ENCODE data around the gene FAM187B. TPM values are rescaled to one million over a fixed set of nuclear protein-coding genes. Genes with fewer than 3 reads are reported as not detected.
A peak's percentile ranks its signal among the peaks of the same experiment; 100 is the strongest.
"Not testable (repeated sequence)": the region's sequence is repeated elsewhere in the genome, so short reads cannot be mapped to it uniquely, and the experiment has no call there.

FAM187B gene
- total and polyA plus RNA-seq, 5 experiments from 2014 or later = not detected

DNA sequence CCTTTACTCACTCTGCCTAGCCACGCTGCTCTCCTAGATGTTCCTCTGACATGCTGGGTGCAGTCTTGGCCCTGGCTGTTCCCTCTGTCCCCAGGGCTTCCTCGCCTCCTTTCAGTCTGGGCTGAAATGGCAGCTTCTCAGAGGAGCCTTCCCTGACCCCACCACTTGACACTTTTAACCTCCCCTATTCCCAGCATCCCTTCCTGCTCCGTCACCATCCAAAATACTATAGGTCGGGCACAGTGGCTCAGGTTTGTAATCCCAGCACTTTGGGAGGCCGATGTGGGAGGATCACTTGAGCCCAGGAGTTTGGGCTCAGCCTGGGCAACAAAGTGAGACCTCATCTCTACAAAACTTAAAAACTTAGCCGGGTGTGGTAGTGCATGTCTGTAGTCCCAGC, 2.6 kb downstream of the FAM187B start:
- peak overlapping the region in 6 of 10 donors; percentile 22 to 92 (median 54) for H3K27ac Mint-ChIP-seq
- POLR2A ChIA-PET = interaction anchor here (1.0 to 1.6 kb wide), 3 partner anchors 10 to 84 kb away, joined by 3 to 5 read pairs (median 4); no protein-coding TSS in a partner anchor
- no peaks in the 10 kb centered on the region for H3K27me3 Mint-ChIP-seq
- peaks cover 13 to 43% (median 23%) of the 10 kb centered on the region in 4 donors for H3K4me1 Mint-ChIP-seq
- H3K4me3 Mint-ChIP-seq = no peak overlapping the region
- DNase-seq = no peak
- ATAC-seq = no peak
- no peaks in the 10 kb centered on the region for H3K36me3 Mint-ChIP-seq
- no peaks in the 10 kb centered on the region for H3K9me3 Mint-ChIP-seq

GRCh38 chr19:35224681-35225571, 3.6 kb downstream of the FAM187B start:
- H3K36me3 Mint-ChIP-seq = no peaks in the 10 kb centered on the region
- peak overlapping the region in 6 of 10 donors; percentile 22 to 75 (median 45) for H3K27ac Mint-ChIP-seq
- ATAC-seq = no peak
- POLR2A ChIA-PET = interaction anchor here (0.5 to 1.4 kb wide), 7 partner anchors 9 to 227 kb away, joined by 3 to 5 read pairs (median 4); no protein-coding TSS in a partner anchor
- no peak for DNase-seq
- no peak overlapping the region for H3K4me3 Mint-ChIP-seq
- H3K9me3 Mint-ChIP-seq = peaks cover 0 to under 1% (median 0%) of the 10 kb centered on the region in 9 donors
- H3K27me3 Mint-ChIP-seq = no peaks in the 10 kb centered on the region
- peaks cover 13 to 48% (median 28%) of the 10 kb centered on the region in 4 donors for H3K4me1 Mint-ChIP-seq

GRCh38 chr19:35223862-35224505, 4.6 kb downstream of the FAM187B start:
- no peak for DNase-seq

GRCh38 chr19:35223084-35223790, 5.3 kb downstream of the FAM187B start:
- H3K4me3 Mint-ChIP-seq = peak overlapping the region in 1 of 10 donors; percentile 5

More at GRCh38 chr19:35223862-35224505, 4.6 kb downstream of the FAM187B start:
- peaks cover 17 to 50% (median 32%) of the 10 kb centered on the region in 4 donors for H3K4me1 Mint-ChIP-seq
- H3K9me3 Mint-ChIP-seq = peaks cover 0 to 9% (median 0%) of the 10 kb centered on the region in 9 donors
- H3K27me3 Mint-ChIP-seq = no peaks in the 10 kb centered on the region
- H3K4me3 Mint-ChIP-seq = no peak overlapping the region
- POLR2A ChIA-PET = interaction anchor here (1.1 to 14.6 kb wide), 5 partner anchors 10 to 82 kb away, joined by 3 to 234 read pairs (median 8); no protein-coding TSS in a partner anchor
- peak overlapping the region in 7 of 10 donors; percentile 8 to 85 (median 44) for H3K27ac Mint-ChIP-seq
- peaks cover 0 to 5% (median 0%) of the 10 kb centered on the region in 3 donors for H3K36me3 Mint-ChIP-seq
- ATAC-seq = no peak

GRCh38 chr19:35222373-35223015, 6.0 kb downstream of the FAM187B start:
- H3K27ac Mint-ChIP-seq = peak overlapping the region in 7 of 10 donors; percentile 25 to 81 (median 62)
- no peak overlapping the region for H3K4me3 Mint-ChIP-seq
- H3K9me3 Mint-ChIP-seq = peaks cover 0 to 10% (median 0%) of the 10 kb centered on the region in 9 donors
- no peaks in the 10 kb centered on the region for H3K27me3 Mint-ChIP-seq
- ATAC-seq = no peak
- H3K4me1 Mint-ChIP-seq = peaks cover 17 to 50% (median 34%) of the 10 kb centered on the region in 4 donors
- DNase-seq = no peak
- peaks cover 0 to 5% (median 2%) of the 10 kb centered on the region in 3 donors for H3K36me3 Mint-ChIP-seq
- POLR2A ChIA-PET = interaction anchor here (0.6 to 14.6 kb wide), 5 partner anchors 8 to 80 kb away, joined by 3 to 234 read pairs (median 8); no protein-coding TSS in a partner anchor

More at GRCh38 chr19:35223084-35223790, 5.3 kb downstream of the FAM187B start:
- peak overlapping the region in 8 of 10 donors; percentile 3 to 89 (median 62) for H3K27ac Mint-ChIP-seq
- H3K27me3 Mint-ChIP-seq = no peaks in the 10 kb centered on the region
- peaks cover 17 to 50% (median 32%) of the 10 kb centered on the region in 4 donors for H3K4me1 Mint-ChIP-seq
- peaks cover 0 to 5% (median 0%) of the 10 kb centered on the region in 3 donors for H3K36me3 Mint-ChIP-seq
- no peak for ATAC-seq
- POLR2A ChIA-PET = interaction anchor here (0.7 to 14.6 kb wide), 5 partner anchors 9 to 81 kb away, joined by 3 to 234 read pairs (median 8); no protein-coding TSS in a partner anchor
- H3K9me3 Mint-ChIP-seq = peaks cover 0 to 10% (median 0%) of the 10 kb centered on the region in 9 donors
- no peak for DNase-seq

- POLR2A ChIA-PET = interaction anchor here (0.5 to 14.6 kb wide), 4 partner anchors 10 to 47 kb away, joined by 3 to 234 read pairs (median 6); no protein-coding TSS in a partner anchor
- peaks cover 0 to 11% (median 4%) of the 10 kb centered on the region in 9 donors for H3K9me3 Mint-ChIP-seq
- not testable (repeated sequence) for H3K27me3 Mint-ChIP-seq, DNase-seq, H3K36me3 Mint-ChIP-seq, ATAC-seq, H3K4me3 Mint-ChIP-seq
- H3K27ac Mint-ChIP-seq = peak overlapping the region in 6 of 10 donors; percentile 12 to 77 (median 46)
- H3K4me1 Mint-ChIP-seq = peaks cover 14 to 49% (median 43%) of the 10 kb centered on the region in 4 donors
Measured at GRCh38 chr19:35220973-35221590, 7.5 kb downstream of the FAM187B start.

- peaks cover 14 to 52% (median 44%) of the 10 kb centered on the region in 4 donors for H3K4me1 Mint-ChIP-seq
- H3K36me3 Mint-ChIP-seq = peaks cover 0 to 5% (median 2%) of the 10 kb centered on the region in 3 donors
- no peak for ATAC-seq
- H3K4me3 Mint-ChIP-seq = no peak overlapping the region
- POLR2A ChIA-PET = interaction anchor here (0.5 to 14.6 kb wide), 4 partner anchors 9 to 47 kb away, joined by 3 to 234 read pairs (median 6); no protein-coding TSS in a partner anchor
- DNase-seq = no peak
- H3K27me3 Mint-ChIP-seq = no peaks in the 10 kb centered on the region
- peaks cover 0 to 11% (median 4%) of the 10 kb centered on the region in 9 donors for H3K9me3 Mint-ChIP-seq
- peak overlapping the region in 7 of 10 donors; percentile 4 to 77 (median 53) for H3K27ac Mint-ChIP-seq
Measured at GRCh38 chr19:35220315-35220921, 8.1 kb downstream of the FAM187B start.

- Mint-ChIP-seq H3K4me3 (no peak overlapping the region), H3K27me3 (no peaks in the 10 kb centered on the region), H3K36me3 (peaks cover 0 to 5% (median 2%) of the 10 kb centered on the region in 3 donors), H3K27ac (peak overlapping the region in 7 of 10 donors; percentile 6 to 64 (median 23)), H3K9me3 (peaks cover 0 to 11% (median 4%) of the 10 kb centered on the region in 9 donors), H3K4me1 (peaks cover 17 to 63% (median 52%) of the 10 kb centered on the region in 4 donors)
- POLR2A ChIA-PET = interaction anchor here (0.6 to 14.6 kb wide), 4 partner anchors 10 to 78 kb away, joined by 3 to 234 read pairs (median 4); partner anchors contain the start of gene FAM187B
- no peak for ATAC-seq
- no peak for DNase-seq
Measured at GRCh38 chr19:35219008-35219407, 9.5 kb downstream of the FAM187B start.

DNA sequence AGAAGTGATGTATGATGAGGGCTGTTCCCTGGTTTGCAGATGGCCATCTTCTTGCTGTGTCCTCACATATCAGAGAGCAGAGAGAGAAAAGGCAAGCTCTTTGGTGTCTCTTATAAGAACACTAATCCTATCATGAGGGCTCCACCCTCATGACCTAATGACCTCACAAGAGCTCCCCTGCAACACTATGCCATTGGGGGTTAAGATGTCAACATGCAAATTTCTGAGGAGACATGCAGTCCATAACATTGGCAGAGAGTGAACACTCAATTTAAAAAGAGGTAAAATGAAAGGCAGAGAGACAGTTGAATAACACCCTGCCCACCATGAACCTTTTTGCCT, 10.9 kb downstream of the FAM187B start:
- DNase-seq = no peak
- H3K27ac Mint-ChIP-seq = peak overlapping the region in 8 of 10 donors; percentile 33 to 100 (median 79)
- no peaks in the 10 kb centered on the region for H3K27me3 Mint-ChIP-seq
- POLR2A ChIA-PET = interaction anchor here (0.7 to 14.6 kb wide), 7 partner anchors 12 to 379 kb away, joined by 3 to 234 read pairs (median 4); no protein-coding TSS in a partner anchor
- H3K4me3 Mint-ChIP-seq = peak overlapping the region in 1 of 10 donors; percentile 29
- ATAC-seq = no peak
- H3K4me1 Mint-ChIP-seq = peaks cover 10 to 65% (median 53%) of the 10 kb centered on the region in 4 donors
- H3K9me3 Mint-ChIP-seq = peaks cover 0 to 11% (median 4%) of the 10 kb centered on the region in 9 donors
- peaks cover 0 to 5% (median 2%) of the 10 kb centered on the region in 3 donors for H3K36me3 Mint-ChIP-seq

Measured in naive thymus-derived CD8-positive, alpha-beta T cell (primary cell).